Brain microvascular endothelial cell (primary cell): ENCODE measurements around the gene OLFM2.

Experiments used
- DNase-seq: peaks from one replicate; pipeline ENCODE4 v3.0.0-alpha.2; 2020
- H3K27ac ChIP-seq: fragments of 250-450 bp; sonication (Bioruptor Pico); 2 replicates; pipeline ENCODE4 v1.5.1; 2020; ENCODE audit warnings: mild to moderate bottlenecking, moderate library complexity
- H3K27me3 ChIP-seq: fragments of 250-450 bp; sonication (Bioruptor Pico); replicated peaks from 2 replicates; pipeline ENCODE4 v1.5.1; 2020; ENCODE audit warnings: mild to moderate bottlenecking
- H3K36me3 ChIP-seq: fragments of 250-450 bp; sonication (Bioruptor Pico); replicated peaks from 2 replicates; pipeline ENCODE4 v1.5.1; 2020; ENCODE audit warnings: mild to moderate bottlenecking
- H3K4me3 ChIP-seq: 2 replicates; pipeline ENCODE4 v1.5.1; 2011; ENCODE audit warnings: low read depth, mild to moderate bottlenecking, control low read depth, low read length, moderate library complexity
- in situ Hi-C: cut with HindIII; loops from 2 replicates; pipeline ENCODE4 v1.10.0; 2017; ENCODE audit warnings: low sequenced_read_pairs, low pct_ligation_motif_present
- TF ChIP-seq, protein P1 (sequence below): IDR thresholded peaks from 2 replicates; pipeline ENCODE4 v1.5.1; 2011; ENCODE audit warnings: low read depth, mild to moderate bottlenecking, moderate library complexity, low read length, control low read depth, inconsistent platforms; ENCODE audit errors: missing control alignments

The OLFM2 gene

DNA sequence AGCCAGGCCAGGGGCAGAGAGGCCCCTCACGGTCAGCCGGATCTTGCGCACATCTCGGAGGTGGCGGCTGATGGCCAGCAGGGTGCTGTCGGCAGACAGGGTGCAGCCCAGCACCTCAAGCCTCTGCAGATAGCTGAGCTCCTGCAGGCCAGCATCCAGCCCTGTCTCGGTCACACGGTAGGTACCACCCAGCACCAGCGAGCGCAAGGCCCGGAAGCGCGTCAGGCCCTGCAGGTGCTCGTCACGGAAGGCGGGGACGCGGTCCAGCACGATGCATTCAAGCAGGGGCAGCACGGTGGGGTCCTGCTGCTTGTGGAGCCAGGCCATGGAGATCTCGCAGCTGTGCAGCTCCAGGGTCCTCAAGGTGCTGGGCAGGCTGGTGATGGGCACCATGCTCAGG lies 125.2 kb downstream of the OLFM2 start:
- Histone ChIP-seq H3K36me3 (peaks cover 52% of the 10 kb centered on the region), H3K4me3 (no peak overlapping the region), H3K27ac (no peak overlapping the region), H3K27me3 (no peaks in the 10 kb centered on the region)
- TF ChIP-seq, protein P1, sequence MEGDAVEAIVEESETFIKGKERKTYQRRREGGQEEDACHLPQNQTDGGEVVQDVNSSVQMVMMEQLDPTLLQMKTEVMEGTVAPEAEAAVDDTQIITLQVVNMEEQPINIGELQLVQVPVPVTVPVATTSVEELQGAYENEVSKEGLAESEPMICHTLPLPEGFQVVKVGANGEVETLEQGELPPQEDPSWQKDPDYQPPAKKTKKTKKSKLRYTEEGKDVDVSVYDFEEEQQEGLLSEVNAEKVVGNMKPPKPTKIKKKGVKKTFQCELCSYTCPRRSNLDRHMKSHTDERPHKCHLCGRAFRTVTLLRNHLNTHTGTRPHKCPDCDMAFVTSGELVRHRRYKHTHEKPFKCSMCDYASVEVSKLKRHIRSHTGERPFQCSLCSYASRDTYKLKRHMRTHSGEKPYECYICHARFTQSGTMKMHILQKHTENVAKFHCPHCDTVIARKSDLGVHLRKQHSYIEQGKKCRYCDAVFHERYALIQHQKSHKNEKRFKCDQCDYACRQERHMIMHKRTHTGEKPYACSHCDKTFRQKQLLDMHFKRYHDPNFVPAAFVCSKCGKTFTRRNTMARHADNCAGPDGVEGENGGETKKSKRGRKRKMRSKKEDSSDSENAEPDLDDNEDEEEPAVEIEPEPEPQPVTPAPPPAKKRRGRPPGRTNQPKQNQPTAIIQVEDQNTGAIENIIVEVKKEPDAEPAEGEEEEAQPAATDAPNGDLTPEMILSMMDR: no peak
- no peak for DNase-seq
- in situ Hi-C loops: no loop called here

DNA sequence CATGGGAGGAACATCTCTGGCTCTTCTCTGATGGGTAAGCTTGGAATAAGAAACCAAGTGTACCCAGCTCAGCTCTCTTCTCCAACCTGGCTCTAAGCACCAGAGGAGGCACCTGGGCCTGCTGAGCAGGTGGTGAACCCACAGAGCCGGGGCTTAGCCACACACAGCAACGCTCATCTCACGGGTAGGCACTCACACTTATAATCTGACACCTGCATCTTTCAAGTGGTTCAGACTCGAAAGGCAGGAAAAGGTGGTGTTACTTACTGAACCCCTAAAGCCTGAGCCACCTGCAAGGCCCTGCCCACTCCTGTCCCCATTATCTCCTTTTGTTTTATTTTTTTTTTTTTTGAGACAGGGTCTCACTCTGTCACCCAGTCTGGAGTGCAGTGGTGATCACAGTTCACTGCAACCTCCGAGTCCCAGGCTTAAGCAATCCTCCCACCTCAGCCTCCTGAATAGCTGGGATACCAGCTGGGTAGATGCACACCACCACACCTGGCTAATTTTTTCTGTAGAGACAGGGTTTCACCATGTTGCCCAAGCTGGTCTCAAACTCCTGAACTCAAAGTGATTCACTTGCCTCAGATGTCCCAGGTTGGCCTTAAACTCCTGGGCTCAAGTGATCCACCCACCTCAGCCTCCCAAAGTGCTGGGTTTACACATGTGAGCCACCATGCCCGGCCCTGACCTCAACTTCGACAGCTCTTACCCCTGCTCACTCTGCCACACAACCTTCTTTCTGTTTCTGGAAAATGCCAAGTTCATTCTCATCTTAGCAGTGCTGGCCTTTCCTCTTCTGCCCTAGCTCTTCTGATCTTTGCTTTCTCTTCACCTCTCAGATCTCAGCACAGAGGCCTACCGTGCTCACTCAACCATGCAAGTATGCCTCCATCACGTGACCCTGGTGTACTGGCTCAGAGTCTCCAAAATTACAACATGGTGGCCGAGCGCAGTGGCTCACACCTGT lies 127.2 kb downstream of the OLFM2 start:
- TF ChIP-seq, protein P1: no peak
- Histone ChIP-seq H3K4me3 (no peak overlapping the region), H3K36me3 (peaks cover 50% of the 10 kb centered on the region), H3K27me3 (no peaks in the 10 kb centered on the region), H3K27ac (no peak overlapping the region)
- DNase-seq: no peak
- in situ Hi-C loops: no loop called here

DNA sequence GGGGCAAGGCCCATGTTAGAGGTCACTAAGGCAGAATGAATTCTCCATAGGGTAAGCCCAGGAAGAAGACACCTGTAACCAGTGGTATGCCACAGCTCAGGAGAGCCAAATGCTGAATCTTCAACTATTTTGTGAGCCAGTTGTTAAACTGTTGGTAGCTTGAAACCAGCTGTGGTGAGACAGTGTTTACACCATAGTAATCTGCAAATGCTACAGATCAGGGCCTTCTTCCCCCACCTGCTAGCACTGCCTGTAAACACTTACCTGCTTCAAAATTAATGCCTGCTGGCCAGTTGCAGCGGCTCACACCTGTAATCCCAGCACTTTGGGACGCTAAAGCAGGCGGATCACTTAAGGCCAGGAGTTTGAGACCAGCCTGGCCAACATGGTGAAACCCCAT lies 129.5 kb downstream of the OLFM2 start:
- Histone ChIP-seq H3K4me3 (no peak overlapping the region), H3K36me3 (peaks cover 48% of the 10 kb centered on the region), H3K27me3 (no peaks in the 10 kb centered on the region), H3K27ac (no peak overlapping the region)
- TF ChIP-seq, protein P1: no peak
- DNase-seq: no peak
- in situ Hi-C loops: no loop called here
